ENCODE measurements around the gene ZNF462.
"Not testable (repeated sequence)": the region's sequence is repeated elsewhere in the genome, so short reads cannot be mapped to it uniquely, and the experiment has no call there.

The ZNF462 gene

GRCh38 chr9:106962615-106963363, 99.8 kb downstream of the ZNF462 start:
- no peak for DNase-seq (ENCODE audit: low read depth)

- DNase-seq (ENCODE audit: low read depth), result no peak
These were observed 100.7 kb downstream of the ZNF462 start for GRCh38 chr9:106963684-106964083.

GRCh38 chr9:106964329-106964728, 101.4 kb downstream of the ZNF462 start:
- no peak for DNase-seq (ENCODE audit: low read depth)

GRCh38 chr9:106964822-106965525, 102.0 kb downstream of the ZNF462 start:
- no peak for DNase-seq (ENCODE audit: low read depth)

- no peak for DNase-seq (ENCODE audit: low read depth)
These were observed 103.5 kb downstream of the ZNF462 start for GRCh38 chr9:106966481-106966880.

- DNase-seq (ENCODE audit: low read depth), result no peak
These were observed 106.7 kb downstream of the ZNF462 start for GRCh38 chr9:106969696-106970095.

GRCh38 chr9:106970219-106970975, 107.4 kb downstream of the ZNF462 start:
- DNase-seq (ENCODE audit: low read depth), result no peak

- DNase-seq (ENCODE audit: low read depth), result no peak
These were observed 108.1 kb downstream of the ZNF462 start for GRCh38 chr9:106970976-106971457.

GRCh38 chr9:106972082-106972481, 109.1 kb downstream of the ZNF462 start:
- no peak for DNase-seq (ENCODE audit: low read depth)

GRCh38 chr9:106974341-106974740, 111.4 kb downstream of the ZNF462 start:
- DNase-seq (ENCODE audit: low read depth), result no peak

- no peak for DNase-seq (ENCODE audit: low read depth)
These were observed 113.8 kb downstream of the ZNF462 start for GRCh38 chr9:106976772-106977171.

GRCh38 chr9:106980551-106981101, 117.7 kb downstream of the ZNF462 start:
- no peak for DNase-seq (ENCODE audit: low read depth)

GRCh38 chr9:106981396-106982287, 118.7 kb downstream of the ZNF462 start:
- DNase-seq (ENCODE audit: low read depth), result no peak

- no peak for DNase-seq (ENCODE audit: low read depth)
These were observed 119.7 kb downstream of the ZNF462 start for GRCh38 chr9:106982636-106983035.

GRCh38 chr9:106983346-106983745, 120.4 kb downstream of the ZNF462 start:
- DNase-seq (ENCODE audit: low read depth), result no peak

- DNase-seq (ENCODE audit: low read depth), result not testable (repeated sequence)
These were observed 126.9 kb downstream of the ZNF462 start for GRCh38 chr9:106989904-106990303.

GRCh38 chr9:106992186-106992585, 129.2 kb downstream of the ZNF462 start:
- no peak for DNase-seq (ENCODE audit: low read depth)

- no peak for DNase-seq (ENCODE audit: low read depth)
These were observed 130.6 kb downstream of the ZNF462 start for GRCh38 chr9:106993603-106994002.

GRCh38 chr9:106994463-106994862, 131.5 kb downstream of the ZNF462 start:
- no peak for DNase-seq (ENCODE audit: low read depth)

- no peak for DNase-seq (ENCODE audit: low read depth)
These were observed 137.3 kb downstream of the ZNF462 start for GRCh38 chr9:107000218-107000617.

GRCh38 chr9:107005201-107005600, 142.2 kb downstream of the ZNF462 start:
- no peak for DNase-seq (ENCODE audit: low read depth)
